PC-3 (cell line): ENCODE results near the gene STK38L.

Source experiments
- CTCF ChIP-seq: fragments of 300-600 bp; sonication (generic); conservative IDR thresholded peaks from 2 replicates; pipeline ENCODE4 v1.5.1; 2017; ENCODE audit warnings: antibody characterized with exemption, low read depth, mild to moderate bottlenecking, low read length
- EZH2 ChIP-seq: fragments of 300-600 bp; sonication (generic); IDR thresholded peaks from one replicate; pipeline ENCODE4 v1.6.1; 2017; ENCODE audit warnings: antibody characterized with exemption, mild to moderate bottlenecking, low read length; ENCODE audit not compliant: unreplicated experiment
- EZH2phosphoT487 ChIP-seq: fragments of 300-600 bp; sonication (generic); IDR thresholded peaks from 2 replicates; pipeline ENCODE4 v1.6.1; 2018; ENCODE audit warnings: mild to moderate bottlenecking, antibody characterized with exemption, low read length, borderline replicate concordance

- TF ChIP-seq CTCF (no peak), EZH2phosphoT487 (no peak), EZH2 (no peak)
Measured at GRCh38 chr12:27292718-27293117, 48.6 kb downstream of the STK38L start.
